Measurements from ENCODE around the gene FABP7.

The FABP7 gene

GRCh38 chr6:122779667-122780066, at the start of gene FABP7:
Gene FABP7 (plus strand): TSS chr6:122779716. CDS start chr6:122779795, 79 bp downstream.
- CTCF ChIA-PET: interaction anchor here (2.0 kb wide), 1 partner anchor 10 kb away, joined by 10 read pairs; the partner anchor contains the start of gene SMPDL3A
- no peak for TF ChIP-seq CTCF (IDR thresholded peaks at IDR 0.05; ENCODE audit: insufficient read depth, low read length, missing control alignments)
- DNase-seq (ENCODE audit: low read depth, low spot score): no peak
- no peak within 1 kb of the TSS for H3K4me3 ChIP-seq (ENCODE audit: low read depth, low read length)
- POLR2A ChIA-PET: no interaction called here

GRCh38 chr6:122730334-122730733, 49.2 kb upstream of the FABP7 start:
- TF ChIP-seq CTCF (IDR thresholded peaks at IDR 0.05; ENCODE audit: insufficient read depth, low read length, missing control alignments): no peak
- CTCF ChIA-PET: interaction anchor here (0.8 to 10.9 kb wide), 24 partner anchors 8 to 985 kb away, joined by 3 to 292 read pairs (median 6); partner anchors contain the start of genes PKIB and SMPDL3A
- H3K4me3 ChIP-seq (ENCODE audit: low read depth, low read length): no peak overlapping the region
- POLR2A ChIA-PET: no interaction called here
- DNase-seq (ENCODE audit: low read depth, low spot score): no peak

- peak; percentile 12 for DNase-seq (ENCODE audit: low read depth, low spot score)
- H3K4me3 ChIP-seq (ENCODE audit: low read depth, low read length): no peak overlapping the region
- POLR2A ChIA-PET: no interaction called here
- CTCF ChIA-PET: interaction anchor here (0.8 to 10.9 kb wide), 32 partner anchors 7 to 984 kb away, joined by 3 to 292 read pairs (median 6); partner anchors contain the start of genes PKIB and SMPDL3A
- TF ChIP-seq CTCF (IDR thresholded peaks at IDR 0.05; ENCODE audit: insufficient read depth, low read length, missing control alignments): peak; percentile 46
These were observed 48.6 kb upstream of the FABP7 start for GRCh38 chr6:122730775-122731386.

- ChIA-PET CTCF (interaction anchor here (0.8 to 10.9 kb wide), 12 partner anchors 7 to 584 kb away, joined by 3 to 292 read pairs (median 14); partner anchors contain the start of gene SMPDL3A), POLR2A (no interaction called here)
These were observed 46.3 kb upstream of the FABP7 start for GRCh38 chr6:122733259-122733658.

GRCh38 chr6:122734529-122735395, 44.8 kb upstream of the FABP7 start:
- POLR2A ChIA-PET: no interaction called here
- no peak for TF ChIP-seq CTCF (IDR thresholded peaks at IDR 0.05; ENCODE audit: insufficient read depth, low read length, missing control alignments)
- CTCF ChIA-PET: interaction anchor here (10.9 kb wide), 1 partner anchor 104 kb away, joined by 292 read pairs; no protein-coding TSS in a partner anchor
- DNase-seq (ENCODE audit: low read depth, low spot score): no peak
- no peak overlapping the region for H3K4me3 ChIP-seq (ENCODE audit: low read depth, low read length)

More at GRCh38 chr6:122733259-122733658, 46.3 kb upstream of the FABP7 start:
- H3K4me3 ChIP-seq (ENCODE audit: low read depth, low read length): no peak overlapping the region
- no peak for TF ChIP-seq CTCF (IDR thresholded peaks at IDR 0.05; ENCODE audit: insufficient read depth, low read length, missing control alignments)
- DNase-seq (ENCODE audit: low read depth, low spot score): no peak

GRCh38 chr6:122735582-122735981, 43.9 kb upstream of the FABP7 start:
- POLR2A ChIA-PET: no interaction called here
- DNase-seq (ENCODE audit: low read depth, low spot score): no peak
- CTCF ChIA-PET: interaction anchor here (0.9 to 10.9 kb wide), 2 partner anchors 8 to 103 kb away, joined by 3 to 292 read pairs; no protein-coding TSS in a partner anchor
- no peak overlapping the region for H3K4me3 ChIP-seq (ENCODE audit: low read depth, low read length)
- no peak for TF ChIP-seq CTCF (IDR thresholded peaks at IDR 0.05; ENCODE audit: insufficient read depth, low read length, missing control alignments)
